ENCODE data around the gene KIDINS220. TPM values are rescaled to one million over a fixed set of nuclear protein-coding genes. Genes with fewer than 3 reads are reported as not detected.

Gene KIDINS220
- total and polyA plus RNA-seq, 9 of the 15 experiments (the other 6 are each of a cell fraction or from before 2014, with no cell fraction given) = 15.2 to 48.0 (median 34.4) TPM

- no peaks in the 10 kb centered on the region for H3K27me3 ChIP-seq (ENCODE audit: control insufficient read depth in 2 of 2, insufficient read depth in 2 of 2, low read length in 2 of 2)
- DNase-seq (ENCODE audit: extremely low read depth in 1 of 4, low spot score in 3 of 4) (no peak), FAIRE-seq (no peak), ATAC-seq (no peak)
- ChIA-PET POLR2A (no interaction called here), CTCF (ENCODE audit: low intra/inter-chr PET ratio) (no interaction called here)
- BruUV-seq (replicated peaks) = no TSS peak
- in situ Hi-C loops (cut with MboI) (no loop called here), intact Hi-C loops (cut with micrococcal nuclease) (no loop called here)
- H2AFZ ChIP-seq (ENCODE audit: low read depth, low read length) = no peak overlapping the region
- H3K36me3 ChIP-seq (ENCODE audit: control insufficient read depth, insufficient read depth, low read length) = peaks cover 78% of the 10 kb centered on the region
- H3K27ac ChIP-seq (ENCODE audit: extremely low read depth, low read depth, low read length) = no peak overlapping the region
- no peak overlapping the region for H3K9ac ChIP-seq (ENCODE audit: insufficient read depth in 1 of 2, low read depth in 2 of 2, low read length in 2 of 2)
- H3K9me1 ChIP-seq (ENCODE audit: control insufficient read depth, insufficient read depth, low read length) = no peaks in the 10 kb centered on the region
- no peak overlapping the region for H3K4me3 ChIP-seq
- H3K9me3 ChIP-seq (replicated peaks; ENCODE audit: control insufficient read depth, insufficient read depth, low read depth, low read length) = no peaks in the 10 kb centered on the region
- peak; percentile 55 for TF ChIP-seq ZNF316 (IDR thresholded peaks at IDR 0.05)
- no peak for TF ChIP-seq RAD51 (IDR thresholded peaks at IDR 0.05; ENCODE audit: borderline replicate concordance, low read depth)
- TF ChIP-seq, protein P1, sequence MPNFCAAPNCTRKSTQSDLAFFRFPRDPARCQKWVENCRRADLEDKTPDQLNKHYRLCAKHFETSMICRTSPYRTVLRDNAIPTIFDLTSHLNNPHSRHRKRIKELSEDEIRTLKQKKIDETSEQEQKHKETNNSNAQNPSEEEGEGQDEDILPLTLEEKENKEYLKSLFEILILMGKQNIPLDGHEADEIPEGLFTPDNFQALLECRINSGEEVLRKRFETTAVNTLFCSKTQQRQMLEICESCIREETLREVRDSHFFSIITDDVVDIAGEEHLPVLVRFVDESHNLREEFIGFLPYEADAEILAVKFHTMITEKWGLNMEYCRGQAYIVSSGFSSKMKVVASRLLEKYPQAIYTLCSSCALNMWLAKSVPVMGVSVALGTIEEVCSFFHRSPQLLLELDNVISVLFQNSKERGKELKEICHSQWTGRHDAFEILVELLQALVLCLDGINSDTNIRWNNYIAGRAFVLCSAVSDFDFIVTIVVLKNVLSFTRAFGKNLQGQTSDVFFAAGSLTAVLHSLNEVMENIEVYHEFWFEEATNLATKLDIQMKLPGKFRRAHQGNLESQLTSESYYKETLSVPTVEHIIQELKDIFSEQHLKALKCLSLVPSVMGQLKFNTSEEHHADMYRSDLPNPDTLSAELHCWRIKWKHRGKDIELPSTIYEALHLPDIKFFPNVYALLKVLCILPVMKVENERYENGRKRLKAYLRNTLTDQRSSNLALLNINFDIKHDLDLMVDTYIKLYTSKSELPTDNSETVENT (CRISPR knock-in tag; IDR thresholded peaks at IDR 0.05) = no peak
- no peaks in the 10 kb centered on the region for H3K79me2 ChIP-seq (ENCODE audit: control insufficient read depth, insufficient read depth, low read length)
- 88% methylated on average over 5 of the region's 5 CpGs for WGBS (ENCODE audit: insufficient coverage, low coverage, missing lambda C conversion rate)
- H3K4me1 ChIP-seq (replicated peaks in 1 of 2; ENCODE audit: control insufficient read depth in 2 of 2, insufficient read depth in 2 of 2, low read length in 2 of 2) = peaks cover 7 to 17% of the 10 kb centered on the region in 2 experiments; a peak in 4 of 5 replicates
- H4K20me1 ChIP-seq (replicated peaks; ENCODE audit: control insufficient read depth, insufficient read depth, low read length) = no peaks in the 10 kb centered on the region
- no peak overlapping the region for H3K4me2 ChIP-seq (ENCODE audit: insufficient read depth, low read length)
Observed at GRCh38 chr2:8800218-8800617, 37.2 kb downstream of the KIDINS220 start.

- BruUV-seq (replicated peaks) = no TSS peak
- Histone ChIP-seq H4K20me1 (replicated peaks; ENCODE audit: control insufficient read depth, insufficient read depth, low read length) (no peaks in the 10 kb centered on the region), H3K27me3 (ENCODE audit: control insufficient read depth in 2 of 2, insufficient read depth in 2 of 2, low read length in 2 of 2) (no peaks in the 10 kb centered on the region), H3K9ac (ENCODE audit: insufficient read depth in 1 of 2, low read depth in 2 of 2, low read length in 2 of 2) (no peak overlapping the region), H3K4me2 (ENCODE audit: insufficient read depth, low read length) (no peak overlapping the region), H3K4me1 (replicated peaks in 1 of 2; ENCODE audit: control insufficient read depth in 2 of 2, insufficient read depth in 2 of 2, low read length in 2 of 2) (peaks cover 0 to 6% of the 10 kb centered on the region in 2 experiments; a peak in 2 of 5 replicates), H3K9me1 (ENCODE audit: control insufficient read depth, insufficient read depth, low read length) (no peaks in the 10 kb centered on the region), H2AFZ (ENCODE audit: low read depth, low read length) (no peak overlapping the region), H3K9me3 (replicated peaks; ENCODE audit: control insufficient read depth, insufficient read depth, low read depth, low read length) (no peaks in the 10 kb centered on the region), H3K36me3 (ENCODE audit: control insufficient read depth, insufficient read depth, low read length) (peaks cover 83% of the 10 kb centered on the region), H3K79me2 (ENCODE audit: control insufficient read depth, insufficient read depth, low read length) (no peaks in the 10 kb centered on the region), H3K4me3 (no peak overlapping the region), H3K27ac (ENCODE audit: extremely low read depth, low read depth, low read length) (no peak overlapping the region)
- intact Hi-C loops (cut with micrococcal nuclease) (no loop called here), in situ Hi-C loops (cut with MboI) (no loop called here)
- WGBS (ENCODE audit: insufficient coverage, low coverage, missing lambda C conversion rate) = 96% methylated on average over 2 of the region's 2 CpGs
- no peak for FAIRE-seq
- POLR2A ChIA-PET = no interaction called here
- DNase-seq (ENCODE audit: extremely low read depth in 1 of 4, low spot score in 3 of 4) = no peak
- ATAC-seq = no peak
- CTCF ChIA-PET (ENCODE audit: low intra/inter-chr PET ratio) = no interaction called here
- TF ChIP-seq ZNF354B (CRISPR knock-in tag; IDR thresholded peaks at IDR 0.05) (no peak), ZNF592 (IDR thresholded peaks at IDR 0.05) (no peak), ZNF121 (CRISPR knock-in tag; conservative IDR thresholded peaks at IDR 0.05) (no peak), ZNF507 (tag; conservative IDR thresholded peaks at IDR 0.05) (no peak), XRCC3 (IDR thresholded peaks at IDR 0.05) (no peak), RBM25 (IDR thresholded peaks at IDR 0.05; ENCODE audit: low read depth, low read length, severe bottlenecking) (no peak)
Observed at GRCh38 chr2:8799004-8799403, 38.4 kb downstream of the KIDINS220 start.

All from K562 (cell line).